ENCODE results near the gene ZKSCAN4.
A peak's percentile ranks its signal among the peaks of the same experiment; 100 is the strongest.

ZKSCAN4 gene

GRCh38 chr6:28248916-28249315 is 3.2 kb downstream of the ZKSCAN4 start:
- DNase-seq (ENCODE audit: low read depth) = peak; percentile 31

DNA sequence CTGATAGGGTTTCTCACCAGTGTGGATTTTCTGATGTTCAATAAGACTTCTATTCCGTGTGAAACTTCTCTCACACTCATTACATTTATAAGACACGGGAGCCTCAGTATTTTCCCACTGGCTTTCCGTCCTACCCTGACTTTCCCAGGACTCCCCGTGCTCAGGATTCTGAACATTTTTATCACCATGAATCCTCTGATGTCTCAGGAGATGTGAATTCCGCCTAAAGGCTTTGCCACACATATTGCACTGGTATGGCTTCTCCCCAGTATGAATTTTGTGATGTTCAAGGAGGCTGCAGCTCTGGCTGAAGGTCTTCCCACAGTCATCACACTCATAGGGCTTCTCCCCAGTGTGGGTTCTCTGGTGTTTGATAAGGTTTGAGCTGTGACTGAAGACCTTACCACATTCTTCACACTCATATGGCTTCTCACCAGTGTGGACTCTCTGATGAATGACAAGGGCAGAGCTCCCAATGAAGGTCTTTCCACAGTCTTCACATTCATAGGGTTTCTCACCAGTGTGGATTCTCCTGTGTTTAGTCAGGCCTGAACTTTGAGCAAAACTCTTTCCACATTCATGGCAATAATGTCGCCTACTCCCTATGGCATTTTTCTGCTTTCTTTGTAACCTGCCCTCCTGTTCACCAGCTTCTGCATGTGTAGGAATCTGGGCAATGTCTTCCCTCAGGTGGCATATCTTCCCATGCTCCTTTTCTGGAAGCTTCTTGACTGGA is 6.7 kb downstream of the ZKSCAN4 start:
- DNase-seq (ENCODE audit: low read depth) = no peak

- no peak for DNase-seq (ENCODE audit: low read depth)
Observed at GRCh38 chr6:28243946-28244345, 8.1 kb downstream of the ZKSCAN4 start.

DNA sequence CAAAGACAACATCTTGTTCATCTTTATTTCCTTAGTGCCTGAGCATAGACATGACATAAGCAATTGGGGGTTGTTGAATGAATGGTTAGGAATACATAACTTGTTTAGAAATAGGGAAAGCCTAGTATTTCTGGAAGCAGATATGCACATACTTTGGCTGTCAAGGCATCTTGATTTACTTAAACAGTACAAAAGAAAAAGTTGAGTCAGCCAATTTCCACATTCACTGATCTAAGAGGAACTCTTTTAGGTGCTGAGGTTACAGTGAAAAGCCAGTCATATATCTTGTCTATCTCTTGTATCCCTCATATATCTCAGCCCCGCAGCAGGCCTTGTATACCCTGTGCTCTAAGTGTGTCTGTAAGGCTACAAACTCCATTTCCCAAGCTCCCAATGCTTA is 11.6 kb downstream of the ZKSCAN4 start:
- DNase-seq (ENCODE audit: low read depth) = no peak

GRCh38 chr6:28239636-28240035 is 12.4 kb downstream of the ZKSCAN4 start:
- DNase-seq (ENCODE audit: low read depth) = no peak

GRCh38 chr6:28235912-28236452 is 16.1 kb downstream of the ZKSCAN4 start:
- DNase-seq (ENCODE audit: low read depth) = no peak

- DNase-seq (ENCODE audit: low read depth) = no peak
Observed at GRCh38 chr6:28232785-28233184, 19.3 kb downstream of the ZKSCAN4 start.

GRCh38 chr6:28226460-28226859 is 25.6 kb downstream of the ZKSCAN4 start:
- no peak for DNase-seq (ENCODE audit: low read depth)

GRCh38 chr6:28225056-28225834 is 26.8 kb downstream of the ZKSCAN4 start, which contains the start of gene ZSCAN9:
TSS of gene ZSCAN9 (plus strand) at chr6:28225275. CDS start at chr6:28227085, 1,810 bp downstream.
- DNase-seq (ENCODE audit: low read depth) = peak; percentile 71

- no peak for DNase-seq (ENCODE audit: low read depth)
Observed at GRCh38 chr6:28224131-28225055, 27.7 kb downstream of the ZKSCAN4 start.

DNA sequence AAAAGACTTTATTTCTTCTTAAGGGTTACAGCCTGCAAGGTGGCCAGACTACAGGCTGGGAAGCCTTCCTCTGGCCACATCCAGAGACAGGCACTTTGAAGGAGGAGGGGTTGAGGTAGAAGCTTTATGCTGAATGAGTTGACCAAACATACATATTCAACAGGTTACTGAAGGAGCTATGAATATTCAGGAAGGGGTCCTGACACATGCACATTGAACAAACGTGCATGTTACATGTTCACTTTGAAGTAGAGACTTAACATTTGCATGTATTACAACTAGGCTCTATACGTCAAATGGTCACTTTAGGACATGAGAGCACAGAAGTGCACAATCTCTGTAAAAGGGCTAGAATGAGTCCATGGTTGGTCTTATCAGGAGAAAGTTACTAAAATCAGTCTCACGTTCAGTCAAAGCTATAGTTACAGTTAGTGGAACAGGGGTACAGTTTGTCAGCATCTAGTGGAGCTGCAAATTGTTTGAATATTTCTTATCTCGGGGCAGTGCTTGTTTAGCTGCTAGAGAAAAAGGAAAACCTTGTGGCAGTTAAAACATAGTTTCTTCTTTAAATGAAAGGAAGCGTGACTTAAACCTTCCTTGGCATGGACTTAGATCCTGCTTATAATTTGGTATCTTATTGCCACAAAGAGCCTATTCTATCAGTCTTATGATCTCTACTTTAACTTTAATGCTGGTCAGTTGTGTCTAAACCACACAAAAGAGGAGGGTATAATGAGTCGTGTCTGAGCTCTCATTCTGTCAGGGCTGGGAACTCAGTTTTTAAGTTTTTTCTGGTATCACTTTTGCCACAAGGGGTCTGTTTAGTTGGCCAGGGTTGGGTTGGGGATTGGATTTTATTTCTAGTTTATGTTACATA is 31.6 kb downstream of the ZKSCAN4 start:
- no peak for DNase-seq (ENCODE audit: low read depth)

DNA sequence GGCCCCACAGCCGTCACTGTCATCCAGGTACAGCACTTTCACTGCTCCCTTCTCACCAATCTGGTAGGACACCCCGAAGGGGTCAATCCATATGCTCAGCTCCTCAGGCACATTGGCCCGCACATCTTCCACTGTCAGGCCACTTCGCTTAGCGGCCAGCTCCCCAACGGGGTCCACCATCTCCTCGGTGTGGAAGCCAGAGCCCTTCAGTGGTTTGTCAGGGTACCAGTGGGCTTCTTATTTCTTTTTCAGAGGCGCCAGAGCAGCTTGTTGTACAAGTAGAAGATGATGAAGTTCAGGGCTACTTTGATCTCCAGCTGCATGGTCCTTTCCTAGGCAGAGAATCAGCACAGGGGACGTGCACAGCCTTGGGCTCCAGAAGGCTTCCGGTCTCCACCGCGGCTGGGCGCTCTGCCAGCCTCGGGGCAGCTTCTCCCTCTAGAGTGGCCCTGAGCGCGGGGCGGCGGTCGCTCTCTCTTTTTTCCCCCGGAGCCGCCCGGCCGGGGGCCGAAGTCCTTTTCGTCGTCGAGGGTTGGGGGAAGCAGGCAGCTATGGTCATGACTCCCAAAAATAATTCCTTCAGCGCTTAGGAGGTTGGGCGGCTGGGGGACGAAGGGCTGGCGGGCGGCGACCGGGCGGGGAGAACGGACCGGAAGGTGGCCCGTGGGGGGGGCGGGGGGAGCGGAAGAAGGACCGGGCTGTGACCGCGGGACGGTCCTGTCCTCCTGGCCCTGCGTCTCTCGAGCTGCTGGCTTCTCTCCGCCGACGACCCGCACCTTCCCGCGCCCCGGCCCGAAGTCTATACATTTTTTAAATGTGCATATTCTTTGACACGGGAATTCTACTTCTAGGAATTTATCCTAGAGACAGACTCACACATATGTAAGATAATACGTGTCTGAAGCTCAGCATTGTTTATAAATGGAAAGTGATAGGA is 33.5 kb downstream of the ZKSCAN4 start:
- peak; percentile 18 for DNase-seq (ENCODE audit: low read depth)

GRCh38 chr6:28217890-28218289 is 34.2 kb downstream of the ZKSCAN4 start:
- DNase-seq (ENCODE audit: low read depth) = no peak

DNA sequence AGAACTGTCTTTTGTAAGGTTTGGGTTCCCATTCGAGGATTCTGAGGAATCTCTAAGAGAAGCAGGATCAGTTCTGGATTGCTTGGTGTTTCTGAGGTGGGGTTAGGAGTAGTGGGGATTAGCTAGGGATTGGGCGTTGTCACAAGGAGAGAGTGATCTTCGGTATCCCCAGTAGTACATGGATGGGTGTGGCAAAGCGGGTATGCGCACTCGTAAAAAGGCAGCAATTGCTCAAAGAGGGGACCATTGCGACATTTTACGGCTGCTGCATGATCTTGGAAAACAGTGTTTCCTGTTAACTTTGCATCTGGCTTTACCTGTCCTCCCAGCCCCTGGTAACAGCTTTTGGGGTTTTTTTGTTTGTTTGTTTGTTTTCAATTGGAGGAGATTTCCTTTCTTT is 36.6 kb downstream of the ZKSCAN4 start:
- no peak for DNase-seq (ENCODE audit: low read depth)

GRCh38 chr6:28213213-28213523 is 38.9 kb downstream of the ZKSCAN4 start:
- no peak for DNase-seq (ENCODE audit: low read depth)

DNA sequence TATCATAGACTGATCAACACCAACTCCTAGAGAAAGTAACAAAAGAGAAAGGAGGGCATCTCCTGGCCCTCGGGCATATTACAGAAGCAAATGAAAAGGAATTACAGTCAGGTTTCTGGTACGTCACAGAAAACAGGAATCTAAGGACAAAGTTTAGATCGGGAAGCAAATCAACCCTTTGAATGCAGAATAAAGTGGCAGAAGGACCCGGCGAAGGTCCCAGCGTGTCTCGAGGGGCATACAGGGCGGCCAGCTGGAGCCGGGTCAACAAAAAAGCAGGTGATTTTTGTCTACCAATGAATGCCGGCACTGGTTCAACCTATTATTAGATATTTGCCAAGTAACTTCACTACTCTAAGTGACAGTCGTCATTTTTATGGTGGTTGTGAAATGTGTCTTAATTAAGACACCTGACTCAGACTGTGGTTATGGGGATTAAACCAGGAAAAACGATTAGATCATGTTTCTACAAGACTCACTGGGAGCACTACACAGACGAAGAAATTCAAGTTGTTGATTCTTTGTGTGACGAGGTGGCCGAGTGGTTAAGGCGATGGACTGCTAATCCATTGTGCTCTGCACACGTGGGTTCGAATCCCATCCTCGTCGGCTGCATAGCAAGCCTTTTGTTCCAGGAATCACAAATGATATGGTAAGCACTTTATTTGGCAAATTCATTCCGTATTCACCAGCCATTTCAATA is 39.4 kb downstream of the ZKSCAN4 start:
- peak; percentile 82 for DNase-seq (ENCODE audit: low read depth)

DNA sequence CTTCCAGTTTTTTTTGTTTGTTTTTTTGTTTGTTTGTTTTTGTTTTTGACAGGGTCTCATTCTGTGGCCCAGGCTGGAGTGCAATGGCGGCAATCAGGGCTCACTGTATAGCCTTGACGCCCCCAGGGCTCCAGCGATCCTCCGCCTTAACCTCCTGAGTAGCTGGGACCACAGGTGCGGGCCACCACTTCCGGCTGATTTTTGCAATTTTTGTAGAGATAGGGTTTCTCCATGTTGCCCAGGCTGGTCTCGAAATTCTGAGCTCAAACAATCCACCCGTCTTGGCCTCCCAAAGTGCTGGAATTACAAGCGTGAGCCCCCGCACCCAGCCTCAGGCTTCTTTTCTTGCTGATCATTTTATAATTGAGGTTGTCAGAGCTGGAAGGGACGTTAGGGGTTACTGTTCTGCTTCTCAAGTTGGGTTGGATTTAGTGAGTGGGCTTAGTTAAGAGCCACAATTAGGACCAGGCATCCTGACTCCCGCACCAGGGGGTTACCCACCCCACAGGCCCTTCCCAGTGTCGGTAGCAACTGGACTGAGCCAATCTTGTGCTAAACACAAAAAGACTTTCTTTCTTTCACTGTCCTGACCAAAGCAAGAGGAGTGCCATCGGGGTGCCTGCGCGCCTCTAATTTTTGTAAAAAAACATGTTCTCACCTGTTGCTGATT is 40.1 kb downstream of the ZKSCAN4 start:
- DNase-seq (ENCODE audit: low read depth) = no peak

DNA sequence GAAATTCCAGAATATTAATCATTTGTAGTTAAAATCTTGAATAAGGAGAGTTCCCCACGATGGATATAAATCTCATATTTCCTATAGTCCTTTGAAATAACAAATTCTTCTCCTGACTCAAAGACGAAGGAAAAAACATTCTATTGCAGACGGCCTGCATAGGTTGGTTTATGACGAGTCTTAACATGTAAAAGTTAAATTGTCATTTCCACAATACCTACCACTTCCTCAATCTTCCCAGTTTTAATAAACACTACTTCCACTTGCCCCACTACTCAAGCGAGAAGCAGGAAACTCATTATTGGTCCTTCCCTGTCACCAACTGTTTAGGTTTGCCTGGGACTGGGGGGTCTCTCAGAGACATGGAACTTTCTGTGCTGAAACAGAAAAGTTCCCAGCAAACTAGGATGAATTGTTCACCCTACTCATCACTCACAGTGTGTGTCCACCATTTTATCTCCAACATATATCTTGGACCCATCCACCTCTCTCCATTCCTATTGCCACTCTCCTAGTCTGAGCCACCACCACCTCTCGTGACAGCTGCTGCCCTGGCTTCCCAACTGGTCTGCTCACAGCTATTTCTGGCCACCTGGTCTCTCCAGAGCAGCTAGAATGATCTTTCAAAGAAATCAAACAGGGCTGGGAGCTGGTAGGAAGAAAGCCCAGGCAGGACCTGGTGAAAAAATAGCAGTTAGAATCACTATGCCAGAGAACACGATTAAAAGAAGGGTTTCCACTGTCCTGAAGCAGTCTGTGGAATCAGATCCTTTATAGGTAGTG is 42.1 kb downstream of the ZKSCAN4 start:
- DNase-seq (ENCODE audit: low read depth) = no peak

Data from fibroblast of the conjunctiva (primary cell).